Measurements from ENCODE around the gene ACSL3. TPM values are rescaled to one million over a fixed set of nuclear protein-coding genes. Genes with fewer than 3 reads are reported as not detected.

Gene ACSL3
- polyA plus RNA-seq, 1 donor from 2014 or later: 119 TPM

GRCh38 chr2:222942561-222942960, 81.7 kb downstream of the ACSL3 start:
- H3K9ac ChIP-seq (ENCODE audit: low read length): no peak overlapping the region
- H4K20me1 ChIP-seq (ENCODE audit: insufficient read depth): no peaks in the 10 kb centered on the region
- no peak overlapping the region for H3K27ac ChIP-seq (ENCODE audit: low read length)
- H3F3A ChIP-seq (ENCODE audit: insufficient read depth, low read length, poor library complexity, severe bottlenecking): no peaks in the 10 kb centered on the region
- no peak overlapping the region for H3K4me2 ChIP-seq (ENCODE audit: low read length)
- no peak overlapping the region for H2AFZ ChIP-seq (ENCODE audit: low read depth, low read length)
- H3K9me2 ChIP-seq (ENCODE audit: insufficient read depth, low read length): no peaks in the 10 kb centered on the region
- no peak for TF ChIP-seq POLR2AphosphoS5 (IDR thresholded peaks at IDR 0.05)
- TF ChIP-seq MXI1 (conservative IDR thresholded peaks at IDR 0.05; ENCODE audit: poor library complexity, severe bottlenecking): no peak
- no peak for TF ChIP-seq EP300 (conservative IDR thresholded peaks at IDR 0.05; ENCODE audit: poor library complexity, severe bottlenecking)
- no peak for TF ChIP-seq SMC3 (conservative IDR thresholded peaks at IDR 0.05; ENCODE audit: poor library complexity)
- TF ChIP-seq REST (IDR thresholded peaks at IDR 0.05; ENCODE audit: borderline replicate concordance): no peak
- no peak for TF ChIP-seq RAD21 (conservative IDR thresholded peaks at IDR 0.05)
- no peak for TF ChIP-seq CTCF (IDR thresholded peaks at IDR 0.05; ENCODE audit: poor library complexity, severe bottlenecking)
- no peak for TF ChIP-seq TAF1 (IDR thresholded peaks at IDR 0.05; ENCODE audit: low read depth)
- no peak for TF ChIP-seq EZH2 (IDR thresholded peaks at IDR 0.05; ENCODE audit: borderline replicate concordance, insufficient read depth, low read length, poor library complexity, severe bottlenecking)
- H3K4me3 ChIP-seq (ENCODE audit: low read length): no peak overlapping the region
- no peaks in the 10 kb centered on the region for H3K79me2 ChIP-seq (replicated peaks; ENCODE audit: insufficient read depth, low read length)
- H3K27me3 ChIP-seq (ENCODE audit: insufficient read depth, low read depth, low read length): no peaks in the 10 kb centered on the region
- no peaks in the 10 kb centered on the region for H3K36me3 ChIP-seq (ENCODE audit: insufficient read depth, low read length)
- no peaks in the 10 kb centered on the region for H3K9me3 ChIP-seq (ENCODE audit: low read length)

- H3K4me3 ChIP-seq (ENCODE audit: low read length): no peak overlapping the region
- H3K9me3 ChIP-seq (ENCODE audit: low read length): no peaks in the 10 kb centered on the region
- TF ChIP-seq CTCF (IDR thresholded peaks at IDR 0.05; ENCODE audit: poor library complexity, severe bottlenecking): no peak
- no peak for TF ChIP-seq SMC3 (conservative IDR thresholded peaks at IDR 0.05; ENCODE audit: poor library complexity)
- TF ChIP-seq EZH2 (IDR thresholded peaks at IDR 0.05; ENCODE audit: borderline replicate concordance, insufficient read depth, low read length, poor library complexity, severe bottlenecking): no peak
- no peaks in the 10 kb centered on the region for H3K36me3 ChIP-seq (ENCODE audit: insufficient read depth, low read length)
- H3K4me2 ChIP-seq (ENCODE audit: low read length): no peak overlapping the region
- no peaks in the 10 kb centered on the region for H4K20me1 ChIP-seq (ENCODE audit: insufficient read depth)
- no peaks in the 10 kb centered on the region for H3F3A ChIP-seq (ENCODE audit: insufficient read depth, low read length, poor library complexity, severe bottlenecking)
- H3K27ac ChIP-seq (ENCODE audit: low read length): no peak overlapping the region
- no peaks in the 10 kb centered on the region for H3K9me2 ChIP-seq (ENCODE audit: insufficient read depth, low read length)
- H3K9ac ChIP-seq (ENCODE audit: low read length): no peak overlapping the region
- H2AFZ ChIP-seq (ENCODE audit: low read depth, low read length): no peak overlapping the region
- no peaks in the 10 kb centered on the region for H3K27me3 ChIP-seq (ENCODE audit: insufficient read depth, low read depth, low read length)
- no peaks in the 10 kb centered on the region for H3K79me2 ChIP-seq (replicated peaks; ENCODE audit: insufficient read depth, low read length)
Observed at GRCh38 chr2:222942977-222943376, 82.1 kb downstream of the ACSL3 start.

Measured in neural cell (in vitro differentiated cells).